ENCODE results near the gene CNNM4.

DNA sequence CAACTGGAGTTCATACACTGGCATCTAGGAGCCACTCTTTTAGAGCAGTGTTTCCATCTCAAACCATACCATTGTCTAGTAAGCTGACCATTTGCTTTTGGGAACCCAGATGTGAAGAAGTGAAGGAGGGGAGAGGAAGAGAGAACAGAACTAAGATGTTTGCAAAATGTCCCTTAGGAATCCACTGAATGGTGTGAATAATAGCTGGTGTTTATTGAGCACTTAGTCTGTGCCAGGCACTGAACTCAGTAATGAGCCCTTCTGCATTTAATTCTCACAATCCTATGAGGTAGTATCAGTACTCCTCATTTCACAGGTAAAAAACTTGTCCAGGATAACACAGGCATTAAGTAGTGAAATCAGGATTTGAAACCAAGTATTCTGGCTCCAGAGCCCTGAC lies 44.3 kb upstream of the CNNM4 start:
- TF ChIP-seq EP300 (conservative IDR thresholded peaks at IDR 0.05; ENCODE audit: poor library complexity, severe bottlenecking) = no peak
- TF ChIP-seq POLR2AphosphoS5 (IDR thresholded peaks at IDR 0.05) = no peak
